Esophagus muscularis mucosa (tissue), 3 donors: ENCODE data around the gene GSTK1.

Source experiments
- POLR2A ChIP-seq: fragments of 450-650 bp; IDR thresholded peaks from one replicate; pipeline ENCODE4 v1.6.1; 2017; ENCODE audit warnings: antibody characterized with exemption, moderate library complexity, mild to moderate bottlenecking, low read depth
- POLR2AphosphoS5 ChIP-seq, 2 donors: sonication (generic); formaldehyde crosslinking; IDR thresholded peaks; one replicate each; pipeline ENCODE4 v1.6.1; 2017; ENCODE audit warnings: antibody characterized with exemption in 2 of 2
- TF ChIP-seq, protein P1 (sequence below), 3 experiments: fragments of 200-600 bp in 2 of 3; fragments of 450-650 bp in 1 of 3; sonication (generic) in 2 of 3; IDR thresholded peaks; one replicate each; pipeline ENCODE4 v1.5.1; 2017 to 2019; ENCODE audit warnings: antibody characterized with exemption in 3 of 3, mild to moderate bottlenecking in 2 of 3, moderate library complexity in 1 of 3

DNA sequence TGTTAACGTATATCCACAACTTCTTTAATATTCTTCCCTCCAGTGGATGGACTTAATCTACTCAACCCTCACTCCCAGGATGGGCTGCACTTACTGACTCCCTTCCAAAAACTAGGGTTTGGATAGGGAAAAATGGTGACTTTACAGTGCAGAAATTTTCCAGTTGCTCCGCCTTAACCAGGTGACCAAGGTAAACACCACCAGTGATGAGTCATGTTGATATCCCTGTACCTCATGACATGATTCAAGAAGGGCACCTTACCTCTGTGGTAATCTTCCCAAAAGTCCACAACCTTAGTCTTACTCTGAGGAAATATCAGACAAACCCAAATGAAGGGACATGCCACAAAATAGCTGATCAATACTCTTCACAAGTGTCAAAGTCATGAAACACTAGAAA is 3.5 kb upstream of the GSTK1 start:
- TF ChIP-seq, protein P1, sequence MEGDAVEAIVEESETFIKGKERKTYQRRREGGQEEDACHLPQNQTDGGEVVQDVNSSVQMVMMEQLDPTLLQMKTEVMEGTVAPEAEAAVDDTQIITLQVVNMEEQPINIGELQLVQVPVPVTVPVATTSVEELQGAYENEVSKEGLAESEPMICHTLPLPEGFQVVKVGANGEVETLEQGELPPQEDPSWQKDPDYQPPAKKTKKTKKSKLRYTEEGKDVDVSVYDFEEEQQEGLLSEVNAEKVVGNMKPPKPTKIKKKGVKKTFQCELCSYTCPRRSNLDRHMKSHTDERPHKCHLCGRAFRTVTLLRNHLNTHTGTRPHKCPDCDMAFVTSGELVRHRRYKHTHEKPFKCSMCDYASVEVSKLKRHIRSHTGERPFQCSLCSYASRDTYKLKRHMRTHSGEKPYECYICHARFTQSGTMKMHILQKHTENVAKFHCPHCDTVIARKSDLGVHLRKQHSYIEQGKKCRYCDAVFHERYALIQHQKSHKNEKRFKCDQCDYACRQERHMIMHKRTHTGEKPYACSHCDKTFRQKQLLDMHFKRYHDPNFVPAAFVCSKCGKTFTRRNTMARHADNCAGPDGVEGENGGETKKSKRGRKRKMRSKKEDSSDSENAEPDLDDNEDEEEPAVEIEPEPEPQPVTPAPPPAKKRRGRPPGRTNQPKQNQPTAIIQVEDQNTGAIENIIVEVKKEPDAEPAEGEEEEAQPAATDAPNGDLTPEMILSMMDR (IDR thresholded peaks at IDR 0.05) = no peak
- TF ChIP-seq POLR2AphosphoS5 (IDR thresholded peaks at IDR 0.05) (no peak), POLR2A (no peak)
